22Rv1 (cell line): ENCODE results near the gene DOHH.

Source experiments
- CTCF ChIP-seq: fragments of 450-650 bp; IDR thresholded peaks from 2 replicates; pipeline ENCODE4 v1.5.1; 2017; ENCODE audit warnings: mild to moderate bottlenecking
- ZFX ChIP-seq: fragments of 450-650 bp; IDR thresholded peaks from 2 replicates; pipeline ENCODE4 v1.6.1; 2017; ENCODE audit warnings: antibody characterized with exemption, borderline replicate concordance

GRCh38 chr19:3500429-3501101 is at the start of gene DOHH:
- no peak for TF ChIP-seq CTCF
- TF ChIP-seq ZFX: no peak
